Measurements from ENCODE around the gene RBM25. TPM values are rescaled to one million over a fixed set of nuclear protein-coding genes. Genes with fewer than 3 reads are reported as not detected.

The RBM25 gene
- total and polyA plus RNA-seq, 4 donors = 8.4 to 26.2 (median 22.2) TPM

DNA sequence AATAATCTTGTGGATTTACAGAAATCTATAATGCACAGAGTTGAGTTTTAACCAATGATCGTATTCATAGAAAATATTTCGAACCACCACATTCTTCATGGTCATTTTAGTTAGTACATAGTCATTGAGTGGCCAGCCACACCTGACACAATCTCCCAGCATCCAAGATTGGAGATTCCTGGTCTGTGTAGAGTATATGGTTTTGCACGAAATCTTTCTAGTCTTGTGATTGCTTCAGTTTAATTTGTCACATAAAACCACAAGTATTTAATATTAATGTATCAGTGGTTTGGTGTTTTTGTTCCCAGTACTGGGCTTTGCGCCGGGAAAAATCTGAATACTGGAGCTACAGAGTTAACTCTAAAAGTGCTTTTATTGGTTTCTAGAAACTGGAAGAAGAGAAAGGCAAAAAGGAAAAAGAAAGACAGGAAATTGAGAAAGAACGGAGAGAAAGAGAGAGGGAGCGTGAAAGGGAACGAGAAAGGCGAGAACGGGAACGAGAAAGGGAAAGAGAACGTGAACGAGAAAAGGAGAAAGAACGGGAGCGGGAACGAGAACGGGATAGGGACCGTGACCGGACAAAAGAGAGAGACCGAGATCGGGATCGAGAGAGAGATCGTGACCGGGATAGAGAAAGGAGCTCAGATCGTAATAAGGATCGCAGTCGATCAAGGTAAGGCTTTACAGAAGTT lies 44.6 kb downstream of the RBM25 start:
- 96% methylated on average over 27 of the region's 27 CpGs for WGBS
- H3K4me1 ChIP-seq (ENCODE audit: control insufficient read depth in 4 of 4, insufficient read depth in 4 of 4, low read length in 3 of 4) = peaks cover 0 to 10% (median 6%) of the 10 kb centered on the region in 4 donors
- peaks cover 4 to 48% (median 38%) of the 10 kb centered on the region in 4 donors for H3K36me3 ChIP-seq (ENCODE audit: control insufficient read depth in 4 of 4, insufficient read depth in 3 of 4, low read depth in 1 of 4, low read length in 3 of 4)
- no peak for TF ChIP-seq HNF4A (conservative IDR thresholded peaks at IDR 0.05)
- TF ChIP-seq SP1 (IDR thresholded peaks at IDR 0.05) = no peak
- TF ChIP-seq TAF1 (conservative IDR thresholded peaks at IDR 0.05) = no peak
- TF ChIP-seq CTCF (IDR thresholded peaks at IDR 0.05; ENCODE audit: low read depth, low read length, missing input control) = no peak
- TF ChIP-seq EGR1 (IDR thresholded peaks at IDR 0.05; ENCODE audit: low read depth in 2 of 2) = no peak
- no peak for TF ChIP-seq REST (IDR thresholded peaks at IDR 0.05)
- TF ChIP-seq YY1 (IDR thresholded peaks at IDR 0.05) = no peak
- H3K27ac ChIP-seq (ENCODE audit: low read depth in 1 of 2, low read length in 2 of 2) = no peak overlapping the region
- DNase-seq (ENCODE audit: low spot score) = no peak
- no peaks in the 10 kb centered on the region for H3K9me3 ChIP-seq (ENCODE audit: control insufficient read depth in 4 of 4, low read length in 3 of 4)
- H3K9ac ChIP-seq (ENCODE audit: low read depth in 1 of 2, low read length in 2 of 2) = no peak overlapping the region
- no peaks in the 10 kb centered on the region for H3K27me3 ChIP-seq (ENCODE audit: control insufficient read depth in 4 of 4, insufficient read depth in 4 of 4, low read length in 3 of 4)
- no peak overlapping the region for H3K4me3 ChIP-seq (ENCODE audit: low read depth in 1 of 3, low read length in 3 of 3)

GRCh38 chr14:73105050-73105449 lies 46.7 kb downstream of the RBM25 start:
- Histone ChIP-seq H3K27ac (ENCODE audit: low read depth in 1 of 2, low read length in 2 of 2) (no peak overlapping the region), H3K36me3 (ENCODE audit: control insufficient read depth in 4 of 4, insufficient read depth in 3 of 4, low read depth in 1 of 4, low read length in 3 of 4) (peaks cover 6 to 47% (median 37%) of the 10 kb centered on the region in 4 donors)
- 53% methylated on average over 3 of the region's 3 CpGs for WGBS
- TF ChIP-seq REST (IDR thresholded peaks at IDR 0.05) = no peak
- TF ChIP-seq SP1 (IDR thresholded peaks at IDR 0.05) = no peak
- TF ChIP-seq, protein P1, sequence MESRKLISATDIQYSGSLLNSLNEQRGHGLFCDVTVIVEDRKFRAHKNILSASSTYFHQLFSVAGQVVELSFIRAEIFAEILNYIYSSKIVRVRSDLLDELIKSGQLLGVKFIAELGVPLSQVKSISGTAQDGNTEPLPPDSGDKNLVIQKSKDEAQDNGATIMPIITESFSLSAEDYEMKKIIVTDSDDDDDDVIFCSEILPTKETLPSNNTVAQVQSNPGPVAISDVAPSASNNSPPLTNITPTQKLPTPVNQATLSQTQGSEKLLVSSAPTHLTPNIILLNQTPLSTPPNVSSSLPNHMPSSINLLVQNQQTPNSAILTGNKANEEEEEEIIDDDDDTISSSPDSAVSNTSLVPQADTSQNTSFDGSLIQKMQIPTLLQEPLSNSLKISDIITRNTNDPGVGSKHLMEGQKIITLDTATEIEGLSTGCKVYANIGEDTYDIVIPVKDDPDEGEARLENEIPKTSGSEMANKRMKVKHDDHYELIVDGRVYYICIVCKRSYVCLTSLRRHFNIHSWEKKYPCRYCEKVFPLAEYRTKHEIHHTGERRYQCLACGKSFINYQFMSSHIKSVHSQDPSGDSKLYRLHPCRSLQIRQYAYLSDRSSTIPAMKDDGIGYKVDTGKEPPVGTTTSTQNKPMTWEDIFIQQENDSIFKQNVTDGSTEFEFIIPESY (IDR thresholded peaks at IDR 0.05) = no peak
- TF ChIP-seq FOXA2 (IDR thresholded peaks at IDR 0.05) = no peak
- TF ChIP-seq HNF4A (conservative IDR thresholded peaks at IDR 0.05) = no peak
- TF ChIP-seq, protein P2, sequence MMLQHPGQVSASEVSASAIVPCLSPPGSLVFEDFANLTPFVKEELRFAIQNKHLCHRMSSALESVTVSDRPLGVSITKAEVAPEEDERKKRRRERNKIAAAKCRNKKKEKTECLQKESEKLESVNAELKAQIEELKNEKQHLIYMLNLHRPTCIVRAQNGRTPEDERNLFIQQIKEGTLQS (IDR thresholded peaks at IDR 0.05) = no peak
- no peak for TF ChIP-seq NR2F2 (IDR thresholded peaks at IDR 0.05)
- TF ChIP-seq CTCF (IDR thresholded peaks at IDR 0.05; ENCODE audit: low read depth, low read length, missing input control) = no peak
- no peak for TF ChIP-seq GABPA (IDR thresholded peaks at IDR 0.05 in 1 of 2, conservative IDR thresholded peaks at IDR 0.05 in 1 of 2)
- no peak for TF ChIP-seq EGR1 (IDR thresholded peaks at IDR 0.05; ENCODE audit: low read depth in 2 of 2)
- TF ChIP-seq RAD21 (IDR thresholded peaks at IDR 0.05) = no peak
- no peak for TF ChIP-seq JUND (IDR thresholded peaks at IDR 0.05)
- TF ChIP-seq FOXA1 (IDR thresholded peaks at IDR 0.05) = no peak
- TF ChIP-seq RXRA (IDR thresholded peaks at IDR 0.05) = no peak
- no peak for TF ChIP-seq HNF4G (IDR thresholded peaks at IDR 0.05)
- TF ChIP-seq MAX (IDR thresholded peaks at IDR 0.05) = no peak

More at GRCh38 chr14:73105050-73105449, 46.7 kb downstream of the RBM25 start:
- no peak for DNase-seq (ENCODE audit: low spot score)
- Histone ChIP-seq H3K9ac (ENCODE audit: low read depth in 1 of 2, low read length in 2 of 2) (no peak overlapping the region), H3K4me3 (ENCODE audit: low read depth in 1 of 3, low read length in 3 of 3) (no peak overlapping the region), H3K9me3 (ENCODE audit: control insufficient read depth in 4 of 4, low read length in 3 of 4) (no peaks in the 10 kb centered on the region), H3K27me3 (ENCODE audit: control insufficient read depth in 4 of 4, insufficient read depth in 4 of 4, low read length in 3 of 4) (no peaks in the 10 kb centered on the region), H3K4me1 (ENCODE audit: control insufficient read depth in 4 of 4, insufficient read depth in 4 of 4, low read length in 3 of 4) (peaks cover 0 to 10% (median 6%) of the 10 kb centered on the region in 4 donors)
